ENCODE measurements around the gene LBR.
A peak's percentile ranks its signal among the peaks of the same experiment; 100 is the strongest.

Gene LBR

GRCh38 chr1:225464851-225465792 is 37.3 kb upstream of the LBR start:
- no peak for DNase-seq (ENCODE audit: low read depth)

DNA sequence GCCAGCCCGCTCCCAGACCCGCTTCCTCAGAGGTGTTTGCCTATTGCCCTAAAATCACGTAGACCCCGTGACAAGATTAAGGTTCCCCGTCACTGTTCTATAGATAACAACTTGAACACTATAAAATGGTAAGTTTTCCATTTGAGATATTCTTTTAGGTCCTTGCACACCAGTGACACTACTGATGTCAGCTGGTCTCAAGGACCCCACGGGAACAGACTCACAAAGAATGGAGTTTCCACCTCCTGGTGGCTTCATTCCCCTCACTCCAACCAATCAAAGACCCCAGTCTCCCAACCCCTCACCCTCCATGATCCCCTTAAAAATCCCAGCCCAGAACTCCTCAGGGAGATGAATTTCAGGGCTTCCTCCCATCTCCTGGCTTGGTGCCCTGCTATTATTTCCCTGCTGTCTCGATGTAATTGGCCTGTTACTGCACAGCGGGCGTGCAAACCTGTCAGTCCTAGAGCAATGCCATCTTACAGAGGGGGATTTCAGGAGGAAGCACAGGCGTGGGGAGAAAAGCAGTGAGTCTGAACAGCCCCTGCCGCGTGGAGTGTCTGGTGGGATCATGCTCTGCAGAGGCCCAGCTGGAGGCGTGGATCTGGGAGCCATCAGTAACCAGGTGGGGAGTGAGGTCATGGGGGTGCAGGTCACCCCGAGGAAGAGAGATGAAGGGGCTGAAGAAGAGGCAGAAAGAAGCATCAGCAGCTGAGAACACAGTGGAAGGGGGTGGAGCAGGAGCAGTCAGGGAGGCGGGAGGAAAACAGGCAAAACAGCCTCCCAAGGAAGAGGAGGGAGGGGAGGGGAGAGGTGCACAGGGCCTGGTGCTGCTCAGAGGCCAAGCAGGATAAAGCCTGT is 35.1 kb upstream of the LBR start:
- DNase-seq (ENCODE audit: low read depth): no peak

GRCh38 chr1:225462429-225462713 is 34.5 kb upstream of the LBR start:
- DNase-seq (ENCODE audit: low read depth): no peak

GRCh38 chr1:225461533-225462428 is 33.9 kb upstream of the LBR start:
- DNase-seq (ENCODE audit: low read depth): no peak

- DNase-seq (ENCODE audit: low read depth): peak; percentile 27
Measured at GRCh38 chr1:225460737-225461532, 33.1 kb upstream of the LBR start.

GRCh38 chr1:225460021-225460736 is 32.3 kb upstream of the LBR start:
- DNase-seq (ENCODE audit: low read depth): no peak

DNA sequence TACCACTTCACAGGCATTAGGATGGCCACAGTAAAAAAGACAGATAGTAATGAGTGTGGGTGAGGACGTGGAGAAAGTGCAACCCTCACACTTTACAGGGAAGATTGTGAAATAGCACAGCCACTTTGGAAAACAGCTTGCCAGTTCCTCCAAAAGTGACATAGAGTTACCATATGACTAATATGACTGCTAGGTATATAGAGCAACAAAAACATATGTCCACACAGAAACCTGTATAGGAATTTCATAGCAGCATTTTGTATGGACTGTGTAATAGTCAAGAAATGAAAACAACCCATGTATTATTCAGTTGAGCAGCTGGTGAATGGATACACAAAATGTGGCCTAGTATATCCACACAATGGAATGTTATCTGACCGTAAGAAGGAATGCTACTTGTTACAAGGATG is 30.4 kb upstream of the LBR start:
- DNase-seq (ENCODE audit: low read depth): no peak

- DNase-seq (ENCODE audit: low read depth): peak; percentile 59
Measured at GRCh38 chr1:225454733-225455132, 26.9 kb upstream of the LBR start.

DNA sequence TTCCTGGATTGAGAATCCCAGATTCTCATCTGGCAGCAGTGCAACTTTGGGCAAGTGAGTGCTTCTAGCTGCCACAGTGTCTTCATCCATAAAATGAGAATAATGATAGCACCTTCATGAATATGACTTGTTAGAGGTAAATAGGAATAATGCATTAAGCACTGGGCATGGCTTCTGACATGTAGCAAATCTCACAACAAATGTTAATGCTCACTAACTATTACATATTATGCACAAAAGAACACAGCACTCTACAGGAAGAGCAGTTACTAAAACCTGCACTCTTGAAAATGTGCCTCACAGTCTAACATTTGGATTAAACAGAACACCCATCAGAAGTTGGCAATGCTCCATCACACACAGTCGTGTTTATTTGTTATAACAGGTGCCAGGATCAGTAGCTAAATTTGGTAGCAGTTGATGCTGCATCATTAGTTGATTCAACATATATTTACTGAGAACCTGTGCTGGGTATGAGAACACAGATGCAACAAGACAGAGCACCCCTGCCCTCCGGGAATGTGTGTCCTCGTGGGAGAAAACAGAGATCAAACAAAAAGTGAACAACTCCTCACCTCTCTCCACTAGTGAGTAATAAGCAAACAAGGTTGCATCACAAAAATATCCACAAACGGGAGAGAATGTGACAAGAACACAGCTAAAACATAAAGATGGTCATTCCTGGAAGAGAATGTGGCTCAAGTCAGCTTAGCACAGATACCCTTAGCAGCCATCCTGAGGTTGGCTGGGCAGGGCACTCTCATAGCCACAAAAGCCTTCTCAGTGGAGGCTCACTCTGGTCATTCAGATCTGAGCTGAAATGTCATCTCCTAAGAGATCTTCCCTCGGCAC is 26.2 kb upstream of the LBR start:
- DNase-seq (ENCODE audit: low read depth): no peak

DNA sequence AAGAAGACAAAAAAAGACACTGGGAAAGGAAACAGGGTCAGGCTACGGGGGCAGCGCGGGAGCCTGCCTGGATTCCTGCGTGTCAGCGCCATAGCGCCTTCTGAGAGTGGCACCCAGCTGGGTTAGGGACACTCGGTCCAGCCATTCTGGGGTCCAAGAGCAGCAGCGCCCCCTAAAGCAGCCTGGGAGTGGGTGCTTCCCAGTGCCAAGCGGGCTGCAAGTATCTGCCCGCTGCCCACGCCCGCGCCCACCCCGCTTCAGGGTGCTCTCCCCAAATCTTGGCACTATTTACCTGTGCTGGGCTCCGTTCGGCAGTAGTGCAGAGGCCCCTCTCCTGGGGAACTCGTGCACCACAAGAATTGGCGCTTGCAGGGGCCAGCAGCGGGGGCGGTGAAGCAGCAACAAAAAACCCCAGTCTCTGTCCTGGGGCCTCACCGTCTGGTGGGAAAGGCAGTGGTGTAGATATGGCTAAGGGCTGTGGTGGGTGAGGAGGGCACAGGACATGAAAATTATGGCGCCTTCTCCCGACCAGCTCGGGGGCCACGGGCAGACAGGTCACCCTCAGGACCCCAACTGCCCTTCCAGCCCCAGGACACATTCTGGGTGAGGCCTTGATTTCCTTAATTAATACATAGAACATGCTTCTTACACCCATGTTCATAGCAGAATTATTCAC is 24.1 kb upstream of the LBR start:
- DNase-seq (ENCODE audit: low read depth): no peak

DNA sequence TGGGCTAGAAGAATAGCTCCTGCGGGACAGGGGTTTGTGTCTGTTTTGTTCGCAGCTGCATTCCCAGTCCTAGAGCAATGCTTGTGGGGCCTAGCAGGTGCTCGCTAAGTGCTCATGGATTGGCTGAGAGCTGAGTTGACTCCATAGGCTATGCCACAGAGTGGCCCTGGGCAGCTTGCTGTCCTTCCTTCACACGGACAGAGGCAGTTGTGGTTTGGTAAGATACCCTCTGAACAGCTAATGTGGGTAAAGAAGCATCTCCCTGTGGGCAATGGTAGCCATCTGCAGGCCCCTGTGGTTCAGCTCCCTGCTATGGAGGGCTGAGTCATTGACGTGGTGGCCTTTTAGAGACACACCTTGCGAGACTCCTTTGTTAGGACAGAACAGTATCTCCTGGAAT is 23.5 kb upstream of the LBR start:
- no peak for DNase-seq (ENCODE audit: low read depth)

GRCh38 chr1:225450491-225451191 is 22.8 kb upstream of the LBR start:
- DNase-seq (ENCODE audit: low read depth): no peak

DNA sequence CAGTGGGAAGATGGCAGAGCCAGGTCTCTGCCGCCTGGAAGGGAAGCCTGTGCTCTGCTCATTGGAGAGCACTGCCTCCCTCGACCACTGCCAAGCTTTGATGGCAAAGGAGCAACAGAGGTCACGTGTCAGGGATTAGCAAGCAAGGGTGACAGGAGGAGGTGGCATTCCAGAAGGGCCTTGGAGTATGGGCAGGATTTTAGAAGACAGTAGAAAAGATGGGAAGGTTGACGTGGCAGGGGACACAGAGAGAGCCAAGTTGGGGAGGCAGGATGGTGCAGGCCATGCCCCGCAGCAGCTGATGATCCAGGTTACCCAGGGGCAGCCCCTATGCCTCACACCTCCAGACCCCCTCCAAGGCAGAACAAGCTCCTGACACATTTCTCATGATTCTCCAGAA is 21.9 kb upstream of the LBR start:
- no peak for DNase-seq (ENCODE audit: low read depth)

DNA sequence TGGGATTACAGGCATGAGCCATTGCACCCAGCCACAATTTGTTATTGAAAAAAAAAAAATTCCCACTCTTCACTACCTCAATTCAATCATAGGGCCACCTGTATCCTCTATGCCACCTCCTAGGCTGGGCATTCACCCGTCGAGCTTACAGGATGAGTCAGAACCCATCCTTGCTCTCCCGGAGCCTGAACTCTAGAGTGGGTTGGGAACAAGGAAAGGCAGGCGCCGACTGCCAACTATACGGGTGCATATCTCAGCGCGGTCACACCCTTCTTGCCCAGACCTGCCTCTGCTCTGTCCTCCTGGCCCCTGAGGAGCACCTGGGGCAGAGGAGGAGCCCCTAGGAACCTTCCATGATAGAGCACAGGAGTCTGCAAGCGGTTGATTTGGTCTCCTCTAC is 21.4 kb upstream of the LBR start:
- no peak for DNase-seq (ENCODE audit: low read depth)

GRCh38 chr1:225448146-225448805 is 20.4 kb upstream of the LBR start:
- DNase-seq (ENCODE audit: low read depth): no peak

- DNase-seq (ENCODE audit: low read depth): no peak
Measured at GRCh38 chr1:225447650-225448089, 19.8 kb upstream of the LBR start.

DNA sequence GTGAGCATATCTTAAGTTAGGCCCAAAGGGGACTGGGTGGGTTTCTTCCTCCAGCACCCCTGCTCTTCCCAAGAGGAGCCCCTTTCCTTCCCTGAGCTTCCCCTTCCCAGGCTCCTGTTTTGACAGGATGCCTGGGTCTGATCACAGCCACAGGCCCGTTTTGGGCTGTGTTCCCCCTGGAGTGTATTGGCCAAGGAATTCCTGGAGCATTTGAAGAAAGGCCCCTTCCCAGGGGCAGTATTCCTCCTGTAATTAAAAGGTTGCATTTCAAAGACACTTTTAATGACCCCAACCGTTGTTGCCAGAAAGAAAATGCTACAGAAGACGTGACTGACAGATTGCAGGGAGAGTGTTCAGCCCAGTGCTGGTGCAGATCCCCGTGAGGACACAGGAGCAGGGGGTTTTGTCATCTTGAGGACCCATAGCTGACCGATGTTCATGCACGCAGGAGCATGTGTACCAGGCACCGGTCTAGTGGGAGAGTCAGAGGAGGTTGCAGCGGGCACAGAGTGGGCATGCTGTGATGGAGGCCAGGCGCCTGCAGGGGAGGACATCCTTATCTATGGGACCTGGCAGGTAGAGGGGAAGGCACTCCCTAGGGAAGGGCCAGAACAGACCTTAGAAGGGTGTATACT is 19.3 kb upstream of the LBR start:
- no peak for DNase-seq (ENCODE audit: low read depth)

DNA sequence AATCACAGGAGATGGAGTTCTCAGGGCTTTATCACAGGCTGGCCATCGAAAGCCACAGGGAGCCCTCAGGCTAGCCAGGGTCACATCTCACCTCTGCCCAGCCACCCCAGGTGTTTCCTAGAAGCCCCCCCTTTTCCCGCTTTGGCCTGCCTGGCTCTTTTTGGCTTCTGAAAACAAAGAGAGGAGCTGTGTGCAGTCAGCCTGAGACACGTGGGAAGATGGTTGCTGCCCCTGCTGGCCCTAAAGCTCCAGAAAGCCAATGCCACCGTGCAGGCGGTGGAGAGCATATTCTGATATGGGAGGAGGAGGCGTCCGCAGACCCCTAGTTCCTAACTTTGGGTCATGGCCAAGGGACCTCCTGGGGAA is 18.7 kb upstream of the LBR start:
- no peak for DNase-seq (ENCODE audit: low read depth)
